HL-60 (cell line): ENCODE measurements around the gene NRXN3.

ENCODE experiments used
- DNase-seq, 2 experiments: peaks; one replicate each; pipeline ENCODE4 v3.0.0-alpha.2; 2010 to 2020; ENCODE audit warnings: low read depth in 1 of 2, low spot score in 1 of 2
- H3K27ac ChIP-seq: fragments of 250-450 bp; sonication (Bioruptor Pico); replicated peaks from 2 replicates; pipeline ENCODE4 v1.5.1; 2020; ENCODE audit warnings: mild to moderate bottlenecking, moderate library complexity
- H3K27me3 ChIP-seq: fragments of 250-450 bp; sonication (Bioruptor Pico); 2 replicates; pipeline ENCODE4 v1.5.1; 2021; ENCODE audit warnings: mild to moderate bottlenecking, moderate library complexity; ENCODE audit not compliant: insufficient read depth, poor library complexity, severe bottlenecking
- H3K4me3 ChIP-seq: replicated peaks from 2 replicates; pipeline ENCODE4 v1.5.1; 2011; ENCODE audit warnings: mild to moderate bottlenecking, control low read depth, low read length; ENCODE audit not compliant: insufficient read depth
- GABPA ChIP-seq: IDR thresholded peaks from 2 replicates; pipeline ENCODE4 v1.6.1; 2012; ENCODE audit warnings: low read depth
- POLR2AphosphoS5 ChIP-seq: IDR thresholded peaks from 2 replicates; pipeline ENCODE4 v1.6.1; 2012; ENCODE audit warnings: low read depth
- SPI1 ChIP-seq: IDR thresholded peaks from 2 replicates; pipeline ENCODE4 v1.6.1; 2012; ENCODE audit warnings: low read depth, mild to moderate bottlenecking, borderline replicate concordance
- TF ChIP-seq, protein P1 (sequence below): IDR thresholded peaks from one replicate; pipeline ENCODE4 v1.5.1; 2011; ENCODE audit warnings: low read length, control low read depth, inconsistent platforms; ENCODE audit not compliant: insufficient read depth
- TF ChIP-seq, protein P2 (sequence below): IDR thresholded peaks from 2 replicates; pipeline ENCODE4 v1.6.1; 2012; ENCODE audit warnings: low read depth; ENCODE audit not compliant: insufficient replicate concordance

Gene NRXN3

DNA sequence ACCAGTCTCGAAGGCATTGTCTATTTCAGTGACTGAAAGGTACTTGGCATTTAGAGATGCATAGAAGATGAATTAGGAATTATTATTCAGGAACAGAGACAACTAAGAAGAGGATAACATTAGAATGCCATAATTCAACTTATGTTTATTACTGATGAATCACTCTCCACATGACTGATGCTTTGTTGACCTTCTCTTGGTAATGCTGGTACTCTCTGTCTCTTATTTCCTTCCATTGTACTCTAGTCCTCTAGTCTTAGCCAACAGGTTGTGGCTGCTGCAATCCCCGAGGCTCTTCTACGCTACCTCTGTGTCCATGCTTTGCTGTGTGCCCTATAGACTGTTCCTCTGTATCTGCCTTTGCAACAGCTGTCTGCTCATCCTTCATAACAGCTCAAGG, 652.9 kb downstream of the NRXN3 start:
- no peak overlapping the region for H3K27ac ChIP-seq
- TF ChIP-seq, protein P1, sequence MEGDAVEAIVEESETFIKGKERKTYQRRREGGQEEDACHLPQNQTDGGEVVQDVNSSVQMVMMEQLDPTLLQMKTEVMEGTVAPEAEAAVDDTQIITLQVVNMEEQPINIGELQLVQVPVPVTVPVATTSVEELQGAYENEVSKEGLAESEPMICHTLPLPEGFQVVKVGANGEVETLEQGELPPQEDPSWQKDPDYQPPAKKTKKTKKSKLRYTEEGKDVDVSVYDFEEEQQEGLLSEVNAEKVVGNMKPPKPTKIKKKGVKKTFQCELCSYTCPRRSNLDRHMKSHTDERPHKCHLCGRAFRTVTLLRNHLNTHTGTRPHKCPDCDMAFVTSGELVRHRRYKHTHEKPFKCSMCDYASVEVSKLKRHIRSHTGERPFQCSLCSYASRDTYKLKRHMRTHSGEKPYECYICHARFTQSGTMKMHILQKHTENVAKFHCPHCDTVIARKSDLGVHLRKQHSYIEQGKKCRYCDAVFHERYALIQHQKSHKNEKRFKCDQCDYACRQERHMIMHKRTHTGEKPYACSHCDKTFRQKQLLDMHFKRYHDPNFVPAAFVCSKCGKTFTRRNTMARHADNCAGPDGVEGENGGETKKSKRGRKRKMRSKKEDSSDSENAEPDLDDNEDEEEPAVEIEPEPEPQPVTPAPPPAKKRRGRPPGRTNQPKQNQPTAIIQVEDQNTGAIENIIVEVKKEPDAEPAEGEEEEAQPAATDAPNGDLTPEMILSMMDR = no peak
- TF ChIP-seq POLR2AphosphoS5 (no peak), GABPA (no peak), SPI1 (no peak)
- TF ChIP-seq, protein P2, sequence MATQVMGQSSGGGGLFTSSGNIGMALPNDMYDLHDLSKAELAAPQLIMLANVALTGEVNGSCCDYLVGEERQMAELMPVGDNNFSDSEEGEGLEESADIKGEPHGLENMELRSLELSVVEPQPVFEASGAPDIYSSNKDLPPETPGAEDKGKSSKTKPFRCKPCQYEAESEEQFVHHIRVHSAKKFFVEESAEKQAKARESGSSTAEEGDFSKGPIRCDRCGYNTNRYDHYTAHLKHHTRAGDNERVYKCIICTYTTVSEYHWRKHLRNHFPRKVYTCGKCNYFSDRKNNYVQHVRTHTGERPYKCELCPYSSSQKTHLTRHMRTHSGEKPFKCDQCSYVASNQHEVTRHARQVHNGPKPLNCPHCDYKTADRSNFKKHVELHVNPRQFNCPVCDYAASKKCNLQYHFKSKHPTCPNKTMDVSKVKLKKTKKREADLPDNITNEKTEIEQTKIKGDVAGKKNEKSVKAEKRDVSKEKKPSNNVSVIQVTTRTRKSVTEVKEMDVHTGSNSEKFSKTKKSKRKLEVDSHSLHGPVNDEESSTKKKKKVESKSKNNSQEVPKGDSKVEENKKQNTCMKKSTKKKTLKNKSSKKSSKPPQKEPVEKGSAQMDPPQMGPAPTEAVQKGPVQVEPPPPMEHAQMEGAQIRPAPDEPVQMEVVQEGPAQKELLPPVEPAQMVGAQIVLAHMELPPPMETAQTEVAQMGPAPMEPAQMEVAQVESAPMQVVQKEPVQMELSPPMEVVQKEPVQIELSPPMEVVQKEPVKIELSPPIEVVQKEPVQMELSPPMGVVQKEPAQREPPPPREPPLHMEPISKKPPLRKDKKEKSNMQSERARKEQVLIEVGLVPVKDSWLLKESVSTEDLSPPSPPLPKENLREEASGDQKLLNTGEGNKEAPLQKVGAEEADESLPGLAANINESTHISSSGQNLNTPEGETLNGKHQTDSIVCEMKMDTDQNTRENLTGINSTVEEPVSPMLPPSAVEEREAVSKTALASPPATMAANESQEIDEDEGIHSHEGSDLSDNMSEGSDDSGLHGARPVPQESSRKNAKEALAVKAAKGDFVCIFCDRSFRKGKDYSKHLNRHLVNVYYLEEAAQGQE = no peak
- H3K4me3 ChIP-seq = no peak overlapping the region
- H3K27me3 ChIP-seq = no peaks in the 10 kb centered on the region
- DNase-seq = no peak

DNA sequence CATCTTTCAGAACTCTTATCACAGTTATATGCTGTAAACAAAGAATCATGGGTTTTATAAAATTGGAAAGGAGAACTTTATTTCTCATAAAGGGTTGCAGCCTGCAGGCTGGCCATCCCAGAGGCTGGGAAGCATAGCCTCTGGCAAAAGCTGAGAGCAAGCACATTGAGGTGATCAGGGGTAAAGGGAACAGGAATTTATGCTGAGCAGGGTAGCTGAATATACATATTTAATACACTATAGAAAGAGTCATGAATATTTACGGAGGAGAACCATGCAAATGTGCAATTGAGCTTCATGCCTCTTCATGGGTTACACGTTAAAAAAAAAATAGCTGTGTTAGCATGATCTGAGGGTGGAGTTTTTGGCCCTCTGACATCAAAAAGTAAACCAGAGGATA, 653.3 kb downstream of the NRXN3 start:
- H3K4me3 ChIP-seq = no peak overlapping the region
- no peak for TF ChIP-seq GABPA
- TF ChIP-seq, protein P1 = no peak
- no peak for TF ChIP-seq POLR2AphosphoS5
- TF ChIP-seq, protein P2 = no peak
- TF ChIP-seq SPI1 = no peak
- H3K27ac ChIP-seq = no peak overlapping the region

DNA sequence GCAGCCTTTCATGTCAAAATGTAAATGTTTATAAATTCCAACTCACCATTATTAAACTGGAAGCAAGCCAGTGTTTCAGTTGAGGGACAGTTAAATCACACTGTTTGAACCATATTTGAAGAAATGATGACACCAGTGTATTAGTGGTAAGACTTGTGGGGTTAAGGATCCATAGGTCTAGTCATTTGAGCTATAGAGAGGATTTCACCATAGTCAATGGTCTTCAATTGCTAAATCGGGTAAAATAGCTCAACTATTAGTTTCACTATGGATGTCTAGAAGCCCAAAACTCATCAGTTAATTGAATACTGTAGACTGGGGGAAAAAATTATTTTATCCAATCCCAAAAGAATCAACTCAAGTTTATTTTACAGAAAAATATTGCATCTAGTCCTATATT, 659.1 kb downstream of the NRXN3 start:
- no peak overlapping the region for H3K27ac ChIP-seq
- DNase-seq = no peak
- no peak overlapping the region for H3K4me3 ChIP-seq
- TF ChIP-seq, protein P2 = no peak
- no peak for TF ChIP-seq GABPA
- TF ChIP-seq SPI1 = no peak
- TF ChIP-seq, protein P1 = no peak
- TF ChIP-seq POLR2AphosphoS5 = no peak
- no peaks in the 10 kb centered on the region for H3K27me3 ChIP-seq

More for the DNA sequence above, 653.3 kb downstream of the NRXN3 start:
- no peaks in the 10 kb centered on the region for H3K27me3 ChIP-seq
- DNase-seq = no peak
